Adrenal gland (tissue), 12 donors: ENCODE data around the gene MBLAC1. TPM values are rescaled to one million over a fixed set of nuclear protein-coding genes. Genes with fewer than 3 reads are reported as not detected.

Source experiments
- DNase-seq, 7 donors: peaks; one replicate each; pipeline ENCODE4 v3.0.0-alpha.2; 2019 to 2020
- H3K27ac ChIP-seq, 5 donors: fragments of 200-600 bp; sonication (generic) in 4 of 5; 1 replicate in 3 of 5; 2 replicates in 2 of 5; pipeline versions ENCODE4 v1.5.1 to v1.8.0; 2016 to 2020; ENCODE audit warnings: mild to moderate bottlenecking in 1 of 5
- H3K27me3 ChIP-seq: fragments of 200-600 bp; 2 replicates; pipeline ENCODE4 v1.8.0; 2021
- H3K36me3 ChIP-seq, 2 donors: fragments of 200-600 bp; replicated peaks in 1 of 2; 1 replicate in 1 of 2; 2 replicates in 1 of 2; pipeline versions ENCODE4 v1.5.1 to v1.8.0; 2018 to 2022
- H3K4me1 ChIP-seq, 2 donors: fragments of 200-600 bp; replicated peaks in 1 of 2; 1 replicate in 1 of 2; 2 replicates in 1 of 2; pipeline versions ENCODE4 v1.5.1 to v1.8.0; 2018 to 2021
- H3K4me3 ChIP-seq, 4 donors: fragments of 200-600 bp; sonication (generic) in 3 of 4; one replicate each; pipeline ENCODE4 v1.5.1; 2016 to 2018
- H3K9me3 ChIP-seq, 3 donors: fragments of 200-600 bp; sonication (generic) in 1 of 3; replicated peaks in 1 of 3; 1 replicate in 2 of 3; 2 replicates in 1 of 3; pipeline versions ENCODE4 v1.5.1 to v1.8.0; 2016 to 2021
- POLR2A ChIP-seq, 2 donors: fragments of 450-650 bp; IDR thresholded peaks; one replicate each; pipeline ENCODE4 v1.6.1; 2017; ENCODE audit warnings: antibody characterized with exemption in 2 of 2, mild to moderate bottlenecking in 2 of 2, moderate library complexity in 1 of 2
- WGBS, 4 donors: extraction: QIAGEN DNeasy Blood & Tissue Kit in 2 of 4; methylation state at CpG; one replicate each; pipeline versions ENCODE4 v1.1.5 to v1.1.7; 2013 to 2017; 5-methylcytosine and 5-hydroxymethylcytosine counted together
- intact Hi-C, 2 donors: fragments of 100-400 bp; cut with DNase I; formaldehyde crosslinking; loops; one replicate each; pipeline versions ENCODE4 v1.14.1 to v1.15.0; 2022 to 2023
- polyA plus RNA-seq, 3 donors: library from polyadenylated mRNA; stranded (reverse); fragments of 200-250 nt in 2 of 3; fragments of 350-450 nt in 1 of 3; fragmentation: Illumina TruSeq in 1 of 3; extraction: RNeasy Lipid Tissue Mini Kit (QIAGEN cat#74804) in 1 of 3; gene quantifications; one replicate each; pipeline ENCODE4 v1.2.3, GENCODE V29; 2013 to 2014
- total RNA-seq, 9 donors: library from RNA; depleted of rRNA in 4 of 9; stranded (reverse); fragments of >200 nt in 4 of 9; fragments of 120-200 nt in 1 of 9; fragmentation: NEBNext Ultra II Directional in 1 of 9; extraction: Animal tissue kit (Norgen Biotek cat#: 25700) in 1 of 9; gene quantifications; one replicate each; pipeline versions ENCODE4 v1.1.0 to v1.2.4, GENCODE V29; 2013 to 2023
- TF ChIP-seq, protein P1 (sequence below), 6 experiments: fragments of 450-650 bp in 4 of 6; fragments of 200-600 bp in 2 of 6; sonication (generic) in 1 of 6; IDR thresholded peaks; 1 replicate in 5 of 6; 2 replicates in 1 of 6; pipeline versions ENCODE4 v1.5.1 to v1.8.0; 2016 to 2021; ENCODE audit warnings: antibody characterized with exemption in 6 of 6, mild to moderate bottlenecking in 2 of 6, moderate library complexity in 1 of 6
- donor health status: healthy with polysubstance abuse.
- donor health status: Bipolar disorder and iron deficiency.
- donor health status: DM: yes; HTN: yes; CAD: no.
- donor health status: DM: no; HTN: no; CAD: no.
- donor health status: DM: no; HTN: no; CAD: no.
- donor health status: DM: yes; HTN: yes; CAD: no.

Gene MBLAC1
- total and polyA plus RNA-seq, 12 donors = 0.38 to 7.0 (median 3.4) TPM

- H3K4me3 ChIP-seq = no peak overlapping the region
- H3K36me3 ChIP-seq = peaks cover 0 to 18% of the 10 kb centered on the region in 2 donors
- intact Hi-C loops = no loop called here
- DNase-seq = peak in 2 of 7 donors; percentile 50 to 56
- peak overlapping the region in 2 of 5 donors; percentile 26 to 46 for H3K27ac ChIP-seq
- H3K27me3 ChIP-seq = no peaks in the 10 kb centered on the region
- WGBS, 4 donors = 54 to 71% (median 60%) methylated on average over 10 of the region's 10 CpGs
- H3K9me3 ChIP-seq = no peaks in the 10 kb centered on the region
- H3K4me1 ChIP-seq = peaks cover 12 to 34% of the 10 kb centered on the region in 2 donors
- TF ChIP-seq, protein P1, sequence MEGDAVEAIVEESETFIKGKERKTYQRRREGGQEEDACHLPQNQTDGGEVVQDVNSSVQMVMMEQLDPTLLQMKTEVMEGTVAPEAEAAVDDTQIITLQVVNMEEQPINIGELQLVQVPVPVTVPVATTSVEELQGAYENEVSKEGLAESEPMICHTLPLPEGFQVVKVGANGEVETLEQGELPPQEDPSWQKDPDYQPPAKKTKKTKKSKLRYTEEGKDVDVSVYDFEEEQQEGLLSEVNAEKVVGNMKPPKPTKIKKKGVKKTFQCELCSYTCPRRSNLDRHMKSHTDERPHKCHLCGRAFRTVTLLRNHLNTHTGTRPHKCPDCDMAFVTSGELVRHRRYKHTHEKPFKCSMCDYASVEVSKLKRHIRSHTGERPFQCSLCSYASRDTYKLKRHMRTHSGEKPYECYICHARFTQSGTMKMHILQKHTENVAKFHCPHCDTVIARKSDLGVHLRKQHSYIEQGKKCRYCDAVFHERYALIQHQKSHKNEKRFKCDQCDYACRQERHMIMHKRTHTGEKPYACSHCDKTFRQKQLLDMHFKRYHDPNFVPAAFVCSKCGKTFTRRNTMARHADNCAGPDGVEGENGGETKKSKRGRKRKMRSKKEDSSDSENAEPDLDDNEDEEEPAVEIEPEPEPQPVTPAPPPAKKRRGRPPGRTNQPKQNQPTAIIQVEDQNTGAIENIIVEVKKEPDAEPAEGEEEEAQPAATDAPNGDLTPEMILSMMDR (IDR thresholded peaks at IDR 0.05) = no peak
- no peak for TF ChIP-seq POLR2A (IDR thresholded peaks at IDR 0.05)
These were observed 39.6 kb upstream of the MBLAC1 start for GRCh38 chr7:100087055-100087750.

- peaks cover 9 to 27% of the 10 kb centered on the region in 2 donors for H3K4me1 ChIP-seq
- peaks cover 0 to 28% of the 10 kb centered on the region in 2 donors for H3K36me3 ChIP-seq
- 76 to 81% (median 79%) methylated on average over 9 to 11 of the region's 11 CpGs for WGBS, 4 donors
- intact Hi-C loops = no loop called here
- H3K27me3 ChIP-seq = no peaks in the 10 kb centered on the region
- TF ChIP-seq POLR2A (IDR thresholded peaks at IDR 0.05) = no peak
- TF ChIP-seq, protein P1 (IDR thresholded peaks at IDR 0.05) = no peak
- peak overlapping the region in 4 of 5 donors; percentile 72 to 88 (median 82) for H3K27ac ChIP-seq
- H3K9me3 ChIP-seq = no peaks in the 10 kb centered on the region
- no peak for DNase-seq
- H3K4me3 ChIP-seq = peak overlapping the region in 2 of 4 donors; percentile 80 to 83
These were observed 38.6 kb upstream of the MBLAC1 start for GRCh38 chr7:100088095-100088620.

GRCh38 chr7:100088621-100089457, 37.9 kb upstream of the MBLAC1 start, which contains the start of gene COPS6:
Gene COPS6 (plus strand): TSS chr7:100088969. CDS start chr7:100088991, 22 bp downstream.
- Histone ChIP-seq H3K36me3 (peaks cover 0 to 34% of the 10 kb centered on the region in 2 donors), H3K27me3 (no peaks in the 10 kb centered on the region), H3K4me3 (peak within 1 kb of the TSS; percentile 45 to 83 (median 70)), H3K4me1 (peaks cover 9 to 27% of the 10 kb centered on the region in 2 donors), H3K9me3 (no peaks in the 10 kb centered on the region), H3K27ac (peak within 1 kb of the TSS in 4 of 5 donors; percentile 72 to 88 (median 82))
- WGBS, 4 donors = 0 to 1% (median 1%) methylated on average over 24 to 68 of the region's 68 CpGs
- intact Hi-C loops = no loop called here
- DNase-seq = peak; percentile 77 to 89 (median 86)
- TF ChIP-seq POLR2A (IDR thresholded peaks at IDR 0.05) = peak; percentile 48 to 69
- TF ChIP-seq, protein P1 (IDR thresholded peaks at IDR 0.05) = no peak
